Measurements from ENCODE around the gene CAMK2N1.

Gene CAMK2N1

GRCh38 chr1:20483098-20483832, 2.7 kb downstream of the CAMK2N1 start:
- Histone ChIP-seq H4K20me1 (ENCODE audit: low read depth, low read length) (no peaks in the 10 kb centered on the region), H3K79me2 (ENCODE audit: insufficient read depth, low read length) (no peaks in the 10 kb centered on the region), H3K36me3 (ENCODE audit: low read length) (no peaks in the 10 kb centered on the region), H3K27me3 (ENCODE audit: low read length) (no peaks in the 10 kb centered on the region; the same call in 1 of the 2 replicates), H3K27ac (ENCODE audit: low read depth, low read length) (no peak overlapping the region), H3K4me2 (ENCODE audit: low read depth, low read length, poor library complexity, severe bottlenecking) (no peak overlapping the region), H2AFZ (ENCODE audit: low read depth, low read length, severe bottlenecking) (no peak overlapping the region), H3K9ac (ENCODE audit: low read length) (no peak overlapping the region), H3K9me3 (ENCODE audit: insufficient read depth, low read length) (no peaks in the 10 kb centered on the region), H3K9me2 (replicated peaks; ENCODE audit: insufficient read depth, low read length) (no peaks in the 10 kb centered on the region), H3F3A (ENCODE audit: insufficient read depth) (no peaks in the 10 kb centered on the region), H3K4me3 (ENCODE audit: insufficient read depth, low read length, poor library complexity, severe bottlenecking) (no peak overlapping the region)
- TF ChIP-seq EZH2phosphoT487 (conservative IDR thresholded peaks at IDR 0.05; ENCODE audit: low read length) (no peak), CTCF (IDR thresholded peaks at IDR 0.05; ENCODE audit: insufficient read depth, low read length, poor library complexity, severe bottlenecking) (no peak)

- no peak overlapping the region for H2AFZ ChIP-seq (ENCODE audit: low read depth, low read length, severe bottlenecking)
- TF ChIP-seq CTCF (IDR thresholded peaks at IDR 0.05; ENCODE audit: insufficient read depth, low read length, poor library complexity, severe bottlenecking) (no peak), EZH2phosphoT487 (conservative IDR thresholded peaks at IDR 0.05; ENCODE audit: low read length) (no peak)
- no peaks in the 10 kb centered on the region for H3K79me2 ChIP-seq (ENCODE audit: insufficient read depth, low read length)
- H3K27ac ChIP-seq (ENCODE audit: low read depth, low read length): no peak overlapping the region
- no peak overlapping the region for H3K4me3 ChIP-seq (ENCODE audit: insufficient read depth, low read length, poor library complexity, severe bottlenecking)
- no peak overlapping the region for H3K4me2 ChIP-seq (ENCODE audit: low read depth, low read length, poor library complexity, severe bottlenecking)
- no peaks in the 10 kb centered on the region; the same call in 1 of the 2 replicates for H3K27me3 ChIP-seq (ENCODE audit: low read length)
- no peaks in the 10 kb centered on the region for H4K20me1 ChIP-seq (ENCODE audit: low read depth, low read length)
- no peaks in the 10 kb centered on the region for H3K9me3 ChIP-seq (ENCODE audit: insufficient read depth, low read length)
- H3K9me2 ChIP-seq (replicated peaks; ENCODE audit: insufficient read depth, low read length): no peaks in the 10 kb centered on the region
- no peaks in the 10 kb centered on the region for H3F3A ChIP-seq (ENCODE audit: insufficient read depth)
- H3K36me3 ChIP-seq (ENCODE audit: low read length): no peaks in the 10 kb centered on the region
- no peak overlapping the region for H3K9ac ChIP-seq (ENCODE audit: low read length)
Observed at GRCh38 chr1:20481643-20482498, 4.1 kb downstream of the CAMK2N1 start.

- Histone ChIP-seq H3K4me3 (ENCODE audit: insufficient read depth, low read length, poor library complexity, severe bottlenecking) (no peak overlapping the region), H3K9me3 (ENCODE audit: insufficient read depth, low read length) (no peaks in the 10 kb centered on the region), H3K27ac (ENCODE audit: low read depth, low read length) (no peak overlapping the region), H4K20me1 (ENCODE audit: low read depth, low read length) (no peaks in the 10 kb centered on the region), H3F3A (ENCODE audit: insufficient read depth) (no peaks in the 10 kb centered on the region), H3K9me2 (replicated peaks; ENCODE audit: insufficient read depth, low read length) (no peaks in the 10 kb centered on the region), H3K9ac (ENCODE audit: low read length) (no peak overlapping the region), H3K79me2 (ENCODE audit: insufficient read depth, low read length) (no peaks in the 10 kb centered on the region), H2AFZ (ENCODE audit: low read depth, low read length, severe bottlenecking) (no peak overlapping the region), H3K4me2 (ENCODE audit: low read depth, low read length, poor library complexity, severe bottlenecking) (no peak overlapping the region), H3K36me3 (ENCODE audit: low read length) (no peaks in the 10 kb centered on the region), H3K27me3 (ENCODE audit: low read length) (no peaks in the 10 kb centered on the region; the same call in 1 of the 2 replicates)
- no peak for TF ChIP-seq CTCF (IDR thresholded peaks at IDR 0.05; ENCODE audit: insufficient read depth, low read length, poor library complexity, severe bottlenecking)
- TF ChIP-seq EZH2phosphoT487 (conservative IDR thresholded peaks at IDR 0.05; ENCODE audit: low read length): no peak
Observed at GRCh38 chr1:20480951-20481617, 4.9 kb downstream of the CAMK2N1 start.

Data from SU-DHL-6 (cell line).